ENCODE results near the gene PHACTR3.

PHACTR3 gene

GRCh38 chr20:59784365-59784764, 180.0 kb downstream of the PHACTR3 start:
- no peak for DNase-seq (ENCODE audit: low read depth)
- H3K4me3 ChIP-seq (ENCODE audit: low read depth, low read length) = no peak overlapping the region
- TF ChIP-seq CTCF (conservative IDR thresholded peaks at IDR 0.05; ENCODE audit: low read depth, low read length) = no peak

- TF ChIP-seq CTCF (conservative IDR thresholded peaks at IDR 0.05; ENCODE audit: low read depth, low read length) = no peak
- no peak overlapping the region for H3K4me3 ChIP-seq (ENCODE audit: low read depth, low read length)
- no peak for DNase-seq (ENCODE audit: low read depth)
These were observed 180.7 kb downstream of the PHACTR3 start for GRCh38 chr20:59784791-59785668.

GRCh38 chr20:59785669-59785959, 181.3 kb downstream of the PHACTR3 start:
- no peak overlapping the region for H3K4me3 ChIP-seq (ENCODE audit: low read depth, low read length)
- no peak for DNase-seq (ENCODE audit: low read depth)
- no peak for TF ChIP-seq CTCF (conservative IDR thresholded peaks at IDR 0.05; ENCODE audit: low read depth, low read length)

- H3K4me3 ChIP-seq (ENCODE audit: low read depth, low read length) = no peak overlapping the region
- no peak for TF ChIP-seq CTCF (conservative IDR thresholded peaks at IDR 0.05; ENCODE audit: low read depth, low read length)
- no peak for DNase-seq (ENCODE audit: low read depth)
These were observed 181.9 kb downstream of the PHACTR3 start for GRCh38 chr20:59785986-59786795.

- TF ChIP-seq CTCF (conservative IDR thresholded peaks at IDR 0.05; ENCODE audit: low read depth, low read length) = no peak
- H3K4me3 ChIP-seq (ENCODE audit: low read depth, low read length) = no peak overlapping the region
- DNase-seq (ENCODE audit: low read depth) = no peak
These were observed 182.6 kb downstream of the PHACTR3 start for GRCh38 chr20:59786801-59787537.

- no peak for DNase-seq (ENCODE audit: low read depth)
- H3K4me3 ChIP-seq (ENCODE audit: low read depth, low read length) = no peak overlapping the region
- no peak for TF ChIP-seq CTCF (conservative IDR thresholded peaks at IDR 0.05; ENCODE audit: low read depth, low read length)
These were observed 183.2 kb downstream of the PHACTR3 start for GRCh38 chr20:59787538-59787890.

Data from choroid plexus epithelial cell (primary cell).